Measurements from ENCODE around the gene PRMT1.

The PRMT1 gene

GRCh38 chr19:49704888-49705642 is 28.0 kb downstream of the PRMT1 start:
- TF ChIP-seq ZFX (IDR thresholded peaks at IDR 0.05), result no peak
- TF ChIP-seq CTCF (conservative IDR thresholded peaks at IDR 0.05), result no peak
- H3K27ac ChIP-seq, result no peak overlapping the region

- TF ChIP-seq CTCF (conservative IDR thresholded peaks at IDR 0.05), result no peak
- no peak for TF ChIP-seq ZFX (IDR thresholded peaks at IDR 0.05)
- H3K27ac ChIP-seq, result no peak overlapping the region
Measured at GRCh38 chr19:49705919-49706318, 28.8 kb downstream of the PRMT1 start.

- H3K27ac ChIP-seq, result no peak overlapping the region
- TF ChIP-seq CTCF (conservative IDR thresholded peaks at IDR 0.05) (no peak), ZFX (IDR thresholded peaks at IDR 0.05) (no peak)
Measured at GRCh38 chr19:49710372-49710951, 33.4 kb downstream of the PRMT1 start.

GRCh38 chr19:49712397-49712859 is 35.4 kb downstream of the PRMT1 start:
- H3K27ac ChIP-seq, result no peak overlapping the region

GRCh38 chr19:49713236-49713845 is 36.3 kb downstream of the PRMT1 start:
- no peak overlapping the region for H3K27ac ChIP-seq
- TF ChIP-seq CTCF (conservative IDR thresholded peaks at IDR 0.05) (no peak), ZFX (IDR thresholded peaks at IDR 0.05) (no peak)

More at GRCh38 chr19:49712397-49712859, 35.4 kb downstream of the PRMT1 start:
- TF ChIP-seq CTCF (conservative IDR thresholded peaks at IDR 0.05) (no peak), ZFX (IDR thresholded peaks at IDR 0.05) (no peak)

- H3K27ac ChIP-seq, result no peak overlapping the region
- TF ChIP-seq CTCF (conservative IDR thresholded peaks at IDR 0.05) (no peak), ZFX (IDR thresholded peaks at IDR 0.05) (no peak)
Measured at GRCh38 chr19:49716154-49716553, 39.1 kb downstream of the PRMT1 start.

GRCh38 chr19:49718511-49718910 is 41.4 kb downstream of the PRMT1 start:
- TF ChIP-seq ZFX (IDR thresholded peaks at IDR 0.05), result no peak
- TF ChIP-seq CTCF (conservative IDR thresholded peaks at IDR 0.05), result no peak
- no peak overlapping the region for H3K27ac ChIP-seq
